ENCODE measurements around the gene NRF1.

DNA sequence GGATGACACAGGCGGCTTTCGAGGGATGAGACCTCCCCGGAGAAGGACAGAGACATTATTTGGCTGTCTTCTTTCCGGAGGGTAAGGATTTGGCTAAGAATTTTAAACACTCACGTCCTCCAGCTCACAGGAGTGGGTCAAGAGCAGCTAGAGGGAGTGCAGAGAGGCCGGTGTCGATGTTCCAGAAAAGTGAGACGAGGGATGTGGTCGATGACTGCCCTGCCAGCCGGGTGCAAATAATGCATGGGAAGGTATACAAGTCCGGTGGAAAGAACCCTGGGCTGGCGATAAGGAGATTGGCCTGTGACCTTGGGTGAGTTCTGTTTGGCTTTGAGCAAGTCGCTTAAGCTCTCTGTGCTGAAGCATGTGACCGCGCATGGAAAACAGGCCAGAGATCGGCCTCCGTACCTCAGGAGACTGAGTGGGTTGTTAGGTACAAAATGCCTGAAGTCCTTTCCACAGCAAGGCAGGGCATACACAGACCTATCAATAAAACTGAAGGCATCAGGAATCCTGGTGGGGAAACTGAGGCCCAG lies 192.1 kb downstream of the NRF1 start:
- TF ChIP-seq TAF1 (IDR thresholded peaks at IDR 0.05; ENCODE audit: borderline replicate concordance, insufficient read depth, low read length) = no peak
- TF ChIP-seq POLR2AphosphoS5 (IDR thresholded peaks at IDR 0.05; ENCODE audit: low read depth, low read length) = no peak
